DMS53 (cell line): ENCODE results near the gene TENM4.

Source experiments
- DNase-seq: peaks from one replicate; lab custom pipeline; 2025; lab: John Stamatoyannopoulos, UW

TENM4 gene

GRCh38 chr11:78657968-78658839 is 782.6 kb downstream of the TENM4 start:
- no peak for DNase-seq

- no peak for DNase-seq
Observed at GRCh38 chr11:78657441-78657840, 783.4 kb downstream of the TENM4 start.

- DNase-seq, result no peak
Observed at GRCh38 chr11:78656984-78657383, 783.8 kb downstream of the TENM4 start.

- DNase-seq, result no peak
Observed at GRCh38 chr11:78656327-78656726, 784.5 kb downstream of the TENM4 start.

GRCh38 chr11:78655561-78655960 is 785.3 kb downstream of the TENM4 start:
- DNase-seq, result no peak

GRCh38 chr11:78654866-78655265 is 786.0 kb downstream of the TENM4 start:
- no peak for DNase-seq

- DNase-seq, result no peak
Observed at GRCh38 chr11:78654071-78654470, 786.8 kb downstream of the TENM4 start.

GRCh38 chr11:78653294-78653909 is 787.4 kb downstream of the TENM4 start:
- no peak for DNase-seq

GRCh38 chr11:78652843-78653239 is 788.0 kb downstream of the TENM4 start:
- no peak for DNase-seq

GRCh38 chr11:78651923-78652842 is 788.6 kb downstream of the TENM4 start:
- no peak for DNase-seq

- DNase-seq, result no peak
Observed at GRCh38 chr11:78651136-78651775, 789.6 kb downstream of the TENM4 start.

GRCh38 chr11:78649361-78650215 is 791.2 kb downstream of the TENM4 start:
- no peak for DNase-seq

GRCh38 chr11:78647986-78648875 is 792.6 kb downstream of the TENM4 start:
- DNase-seq, result peak; percentile 69

GRCh38 chr11:78647266-78647915 is 793.4 kb downstream of the TENM4 start:
- no peak for DNase-seq

GRCh38 chr11:78646564-78647185 is 794.2 kb downstream of the TENM4 start:
- peak; percentile 97 for DNase-seq

- DNase-seq, result peak; percentile 95
Observed at GRCh38 chr11:78645226-78646202, 795.3 kb downstream of the TENM4 start.

- DNase-seq, result no peak
Observed at GRCh38 chr11:78643676-78644056, 797.2 kb downstream of the TENM4 start.
